Calu3 (cell line): ENCODE results near the gene FKBP8. TPM values are rescaled to one million over a fixed set of nuclear protein-coding genes. Genes with fewer than 3 reads are reported as not detected.

Experiments used
- BruUV-seq: library from RNA; stranded (reverse); fragments of 400-500 nt; replicated peaks from 2 replicates; lab custom pipeline; 2021; lab: Mats Ljungman, UMichigan
- CTCF ChIA-PET: fragments of 300-600 bp; sonication (Branson Sonifier 250); formaldehyde crosslinking; loops from one replicate; lab custom pipeline; 2022; ENCODE audit warnings: antibody characterized with exemption; lab: Charles Lee
- DNase-seq: peaks from one replicate; pipeline ENCODE4 v3.0.0; 2022
- H3K27ac Mint-ChIP-seq: one replicate; pipeline ENCODE4 v1.8.0; 2022; ENCODE audit warnings: mixed read lengths; ENCODE audit not compliant: unreplicated experiment
- H3K27me3 Mint-ChIP-seq: one replicate; pipeline ENCODE4 v1.8.0; 2022; ENCODE audit warnings: mixed read lengths; ENCODE audit not compliant: unreplicated experiment
- H3K36me3 Mint-ChIP-seq: one replicate; pipeline ENCODE4 v1.8.0; 2022; ENCODE audit warnings: mild to moderate bottlenecking, moderate library complexity, mixed read lengths; ENCODE audit not compliant: insufficient read depth, unreplicated experiment
- H3K4me1 Mint-ChIP-seq: one replicate; pipeline ENCODE4 v1.8.0; 2022; ENCODE audit warnings: mild to moderate bottlenecking, low read depth, mixed read lengths; ENCODE audit not compliant: unreplicated experiment
- H3K4me3 Mint-ChIP-seq: one replicate; pipeline ENCODE4 v1.8.0; 2022; ENCODE audit warnings: mild to moderate bottlenecking, low read depth, moderate library complexity, mixed read lengths; ENCODE audit not compliant: unreplicated experiment
- H3K9me3 Mint-ChIP-seq: one replicate; pipeline ENCODE4 v1.8.0; 2022; ENCODE audit warnings: low read depth, mixed read lengths; ENCODE audit not compliant: unreplicated experiment
- intact Hi-C: fragments of 100-400 bp; cut with micrococcal nuclease; formaldehyde crosslinking; loops from one replicate; pipeline ENCODE4 v1.10.0; 2022; ENCODE audit not compliant: unreplicated experiment
- total RNA-seq: library from RNA; stranded (reverse); gene quantifications from 2 replicates; pipeline ENCODE4 v1.2.3, GENCODE V29; 2022
- TF ChIP-seq, protein P1 (sequence below): fragments of 200-600 bp; IDR thresholded peaks from one replicate; pipeline ENCODE4 v1.8.0; 2022; ENCODE audit warnings: antibody characterized with exemption; ENCODE audit not compliant: unreplicated experiment

Gene FKBP8
- total RNA-seq, 1 experiment from 2014 or later, result 123 TPM

DNA sequence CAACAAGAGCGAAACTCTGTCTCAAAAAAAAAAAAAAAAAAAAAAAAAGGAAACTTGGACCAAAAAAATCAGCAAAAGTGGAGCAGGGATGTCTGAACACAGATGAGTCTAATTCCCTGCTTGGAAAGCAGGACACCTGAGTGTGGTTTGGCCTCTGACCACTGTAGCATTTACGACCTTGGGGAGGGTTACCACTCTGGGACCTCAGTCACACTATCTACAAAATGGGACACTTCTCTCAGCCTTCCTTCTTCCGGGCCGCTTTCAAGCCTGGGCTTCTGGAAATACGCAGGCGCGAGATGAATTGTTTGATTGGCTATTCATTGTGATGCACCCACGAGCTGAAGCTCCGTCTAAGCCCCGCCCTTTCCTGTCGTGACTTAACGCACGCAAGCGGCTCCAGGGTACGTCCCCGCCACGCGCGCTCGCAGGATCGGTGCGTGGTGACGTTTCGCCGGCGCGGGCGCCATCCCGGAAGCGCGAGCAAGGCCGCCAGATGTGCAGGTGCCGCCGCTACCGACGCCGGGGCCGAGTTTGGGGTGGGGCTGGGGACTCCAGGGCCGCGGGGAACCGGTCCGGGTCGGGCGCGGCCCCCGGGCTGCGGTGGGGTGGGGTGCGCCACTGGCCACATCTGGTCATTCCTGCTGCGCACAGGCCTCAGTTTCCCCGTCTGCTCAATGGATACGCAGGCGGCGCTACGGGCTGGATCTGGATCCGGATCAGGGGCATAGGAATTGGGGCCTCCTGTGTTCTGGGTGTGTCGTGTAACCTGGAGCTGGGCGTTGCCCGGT is 14.2 kb upstream of the FKBP8 start, which contains the start of gene KXD1:
TSS of gene KXD1 (plus strand) at position 460 of the 791 bp plus-strand sequence. CDS start 4,187 bp downstream, outside the sequence.
- Mint-ChIP-seq H3K9me3 (no peaks in the 10 kb centered on the region), H3K27me3 (no peaks in the 10 kb centered on the region), H3K27ac (peak within 1 kb of the TSS; percentile 87), H3K4me1 (peaks cover 8% of the 10 kb centered on the region), H3K4me3 (peak within 1 kb of the TSS; percentile 81), H3K36me3 (peaks cover 24% of the 10 kb centered on the region)
- no TSS peak for BruUV-seq
- intact Hi-C loops, result no loop called here
- DNase-seq, result peak; percentile 88
- CTCF ChIA-PET, result no interaction called here
- TF ChIP-seq, protein P1, sequence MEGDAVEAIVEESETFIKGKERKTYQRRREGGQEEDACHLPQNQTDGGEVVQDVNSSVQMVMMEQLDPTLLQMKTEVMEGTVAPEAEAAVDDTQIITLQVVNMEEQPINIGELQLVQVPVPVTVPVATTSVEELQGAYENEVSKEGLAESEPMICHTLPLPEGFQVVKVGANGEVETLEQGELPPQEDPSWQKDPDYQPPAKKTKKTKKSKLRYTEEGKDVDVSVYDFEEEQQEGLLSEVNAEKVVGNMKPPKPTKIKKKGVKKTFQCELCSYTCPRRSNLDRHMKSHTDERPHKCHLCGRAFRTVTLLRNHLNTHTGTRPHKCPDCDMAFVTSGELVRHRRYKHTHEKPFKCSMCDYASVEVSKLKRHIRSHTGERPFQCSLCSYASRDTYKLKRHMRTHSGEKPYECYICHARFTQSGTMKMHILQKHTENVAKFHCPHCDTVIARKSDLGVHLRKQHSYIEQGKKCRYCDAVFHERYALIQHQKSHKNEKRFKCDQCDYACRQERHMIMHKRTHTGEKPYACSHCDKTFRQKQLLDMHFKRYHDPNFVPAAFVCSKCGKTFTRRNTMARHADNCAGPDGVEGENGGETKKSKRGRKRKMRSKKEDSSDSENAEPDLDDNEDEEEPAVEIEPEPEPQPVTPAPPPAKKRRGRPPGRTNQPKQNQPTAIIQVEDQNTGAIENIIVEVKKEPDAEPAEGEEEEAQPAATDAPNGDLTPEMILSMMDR, result no peak

DNA sequence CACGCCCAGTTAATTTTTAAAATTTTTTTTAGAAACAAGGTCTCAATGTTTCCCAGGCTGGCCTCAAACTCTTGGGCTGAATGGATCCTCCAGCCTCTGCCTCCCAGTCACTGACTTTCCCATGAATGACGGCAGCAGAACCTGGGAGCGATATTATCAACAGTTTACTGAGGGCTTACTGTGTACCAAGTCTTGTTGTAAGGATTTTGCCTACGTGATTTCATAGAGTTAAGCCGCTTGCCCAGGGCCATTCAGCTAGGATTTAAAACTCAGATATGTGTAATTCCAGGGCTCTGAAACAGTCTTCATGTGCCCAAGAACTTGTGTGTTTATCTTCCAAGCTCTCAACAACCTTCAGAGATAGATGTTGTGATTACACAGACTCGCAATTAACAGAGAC is 8.3 kb upstream of the FKBP8 start:
- no TSS peak for BruUV-seq
- no peak overlapping the region for H3K4me3 Mint-ChIP-seq
- H3K27ac Mint-ChIP-seq, result no peak overlapping the region
- CTCF ChIA-PET, result interaction anchor here (0.7 kb wide), 1 partner anchor 377 kb away, joined by 6 read pairs; no protein-coding TSS in a partner anchor
- intact Hi-C loops, result no loop called here
- no peaks in the 10 kb centered on the region for H3K9me3 Mint-ChIP-seq
- H3K4me1 Mint-ChIP-seq, result no peaks in the 10 kb centered on the region
- H3K36me3 Mint-ChIP-seq, result no peaks in the 10 kb centered on the region
- TF ChIP-seq, protein P1, result no peak
- no peaks in the 10 kb centered on the region for H3K27me3 Mint-ChIP-seq
- no peak for DNase-seq

DNA sequence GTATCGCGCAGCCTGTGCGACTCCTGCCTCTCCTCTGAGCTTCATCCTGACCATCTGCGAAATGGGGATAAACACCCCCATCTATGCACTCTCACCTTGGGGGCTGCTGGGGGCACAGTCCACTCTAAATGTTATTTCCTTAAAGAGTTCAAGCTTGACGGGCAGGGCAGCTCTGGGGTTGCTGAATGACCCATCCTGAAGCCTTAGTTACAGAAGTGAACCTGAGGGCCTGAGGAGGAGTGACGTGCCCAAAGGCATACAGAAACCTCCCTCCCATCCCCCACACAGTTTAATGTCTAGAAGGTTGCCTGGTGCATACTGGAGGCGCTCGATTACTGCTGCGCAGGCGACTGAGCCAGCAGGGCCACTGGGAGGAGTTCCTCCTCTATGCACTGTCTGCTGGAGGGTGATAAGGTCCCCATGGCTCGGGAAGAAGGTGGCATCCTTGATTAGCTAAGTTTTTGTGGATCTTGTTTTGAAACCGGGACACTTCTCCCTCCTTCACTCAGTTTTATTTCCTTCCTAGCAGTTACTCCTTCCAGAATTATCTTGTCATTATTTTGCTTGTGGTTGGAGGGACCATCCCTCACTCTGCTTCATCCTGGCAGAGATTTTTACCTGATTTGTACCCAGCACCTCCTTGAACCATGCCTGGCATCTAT is 572 bp upstream of the FKBP8 start:
- CTCF ChIA-PET, result interaction anchor here (0.5 to 0.6 kb wide), 2 partner anchors 329 to 868 kb away, joined by 3 read pairs; no protein-coding TSS in a partner anchor
- no peaks in the 10 kb centered on the region for H3K4me1 Mint-ChIP-seq
- no TSS peak for BruUV-seq
- H3K9me3 Mint-ChIP-seq, result no peaks in the 10 kb centered on the region
- TF ChIP-seq, protein P1, result no peak
- intact Hi-C loops, result no loop called here
- DNase-seq, result peak; percentile 24
- peak overlapping the region; percentile 15 for H3K27ac Mint-ChIP-seq
- peak overlapping the region; percentile 83 for H3K4me3 Mint-ChIP-seq
- H3K27me3 Mint-ChIP-seq, result no peaks in the 10 kb centered on the region
- peaks cover 27% of the 10 kb centered on the region for H3K36me3 Mint-ChIP-seq

DNA sequence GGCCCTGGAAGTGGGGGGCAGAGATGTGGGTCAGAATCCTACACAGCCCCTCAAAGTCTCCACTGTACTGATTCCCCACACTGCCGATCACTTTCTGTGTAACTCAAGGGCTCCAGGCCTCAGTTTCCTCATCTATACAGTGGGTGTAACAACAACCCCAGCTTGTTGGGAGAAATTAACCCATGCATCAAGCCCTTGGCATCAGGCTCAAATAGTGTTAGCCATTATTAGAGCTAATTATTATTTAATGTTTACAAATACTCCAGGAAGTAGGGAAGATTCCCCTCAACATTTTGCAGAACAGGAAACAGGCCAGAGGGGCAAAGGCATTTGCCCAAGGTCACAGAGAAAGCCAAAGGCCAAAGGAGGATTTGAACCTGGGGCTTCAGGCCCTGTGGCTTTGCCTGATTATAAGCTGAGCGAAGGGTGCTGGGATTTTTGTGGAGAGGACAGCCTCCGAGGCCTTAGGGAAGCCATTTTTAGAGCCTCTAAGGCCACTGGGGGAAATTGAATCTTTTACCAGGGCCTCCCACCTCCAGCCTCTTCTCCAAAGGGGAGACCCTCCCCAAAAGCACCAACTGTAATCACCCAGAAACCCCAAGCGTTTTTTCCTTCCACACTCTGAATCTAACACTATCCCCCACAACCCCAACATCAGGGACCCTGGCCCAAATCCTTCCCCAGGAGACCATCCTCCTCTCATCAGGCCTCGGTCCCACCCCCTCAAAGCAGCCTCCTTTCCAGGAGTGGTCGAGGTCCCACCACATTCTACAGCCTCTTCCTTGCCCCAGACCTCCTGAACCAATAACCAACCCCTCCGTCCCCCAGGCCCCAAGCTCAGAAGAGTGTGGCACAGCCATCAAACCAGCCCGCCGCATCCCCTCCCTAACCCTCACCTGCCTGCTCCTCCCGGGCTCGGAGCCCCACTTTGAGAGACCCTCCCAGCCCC is 1.1 kb downstream of the FKBP8 start:
- CTCF ChIA-PET, result no interaction called here
- TF ChIP-seq, protein P1, result no peak
- no peaks in the 10 kb centered on the region for H3K27me3 Mint-ChIP-seq
- no peaks in the 10 kb centered on the region for H3K9me3 Mint-ChIP-seq
- peak overlapping the region; percentile 61 for H3K27ac Mint-ChIP-seq
- peak overlapping the region; percentile 83 for H3K4me3 Mint-ChIP-seq
- no peaks in the 10 kb centered on the region for H3K4me1 Mint-ChIP-seq
- H3K36me3 Mint-ChIP-seq, result peaks cover 27% of the 10 kb centered on the region
- no TSS peak for BruUV-seq
- intact Hi-C loops, result no loop called here
- DNase-seq, result no peak
